Effector CD4-positive, alpha-beta T cell (primary cell): Measurements from ENCODE around the gene SNX9.
"Not testable (repeated sequence)": the region's sequence is repeated elsewhere in the genome, so short reads cannot be mapped to it uniquely, and the experiment has no call there.

ENCODE experiments used
- DNase-seq: peaks from one replicate; pipeline ENCODE4 v3.0.0-alpha.2; 2020

Gene SNX9

GRCh38 chr6:157891544-157892362 lies 68.7 kb downstream of the SNX9 start:
- DNase-seq: no peak

GRCh38 chr6:157892363-157892877 lies 69.4 kb downstream of the SNX9 start:
- no peak for DNase-seq

- DNase-seq: peak; percentile 48
Observed at GRCh38 chr6:157893238-157893637, 70.2 kb downstream of the SNX9 start.

GRCh38 chr6:157895585-157895984 lies 72.5 kb downstream of the SNX9 start:
- no peak for DNase-seq

- no peak for DNase-seq
Observed at GRCh38 chr6:157896932-157897331, 73.9 kb downstream of the SNX9 start.

GRCh38 chr6:157898169-157898568 lies 75.1 kb downstream of the SNX9 start:
- DNase-seq: no peak

- no peak for DNase-seq
Observed at GRCh38 chr6:157898640-157899039, 75.6 kb downstream of the SNX9 start.

GRCh38 chr6:157900262-157900661 lies 77.2 kb downstream of the SNX9 start:
- DNase-seq: not testable (repeated sequence)

GRCh38 chr6:157900751-157901150 lies 77.7 kb downstream of the SNX9 start:
- not testable (repeated sequence) for DNase-seq

GRCh38 chr6:157904999-157905398 lies 82.0 kb downstream of the SNX9 start:
- DNase-seq: no peak

GRCh38 chr6:157905590-157906342 lies 82.7 kb downstream of the SNX9 start:
- no peak for DNase-seq

GRCh38 chr6:157906537-157907061 lies 83.6 kb downstream of the SNX9 start:
- DNase-seq: no peak

GRCh38 chr6:157907651-157908050 lies 84.6 kb downstream of the SNX9 start:
- no peak for DNase-seq

GRCh38 chr6:157908369-157909281 lies 85.6 kb downstream of the SNX9 start:
- DNase-seq: no peak

- no peak for DNase-seq
Observed at GRCh38 chr6:157909282-157909664, 86.2 kb downstream of the SNX9 start.

- no peak for DNase-seq
Observed at GRCh38 chr6:157911278-157911677, 88.2 kb downstream of the SNX9 start.

GRCh38 chr6:157911786-157912185 lies 88.7 kb downstream of the SNX9 start:
- DNase-seq: no peak

- DNase-seq: no peak
Observed at GRCh38 chr6:157912326-157912725, 89.3 kb downstream of the SNX9 start.

- no peak for DNase-seq
Observed at GRCh38 chr6:157921685-157922367, 98.8 kb downstream of the SNX9 start.

GRCh38 chr6:157925771-157926170 lies 102.7 kb downstream of the SNX9 start:
- DNase-seq: no peak

- DNase-seq: no peak
Observed at GRCh38 chr6:157927011-157927410, 104.0 kb downstream of the SNX9 start.

GRCh38 chr6:157928428-157928827 lies 105.4 kb downstream of the SNX9 start:
- no peak for DNase-seq
